NCI-H345 treated with DMSO at 0.1 percent for 48 hours (cell line): Measurements from ENCODE around the gene IER5L.
A peak's percentile ranks its signal among the peaks of the same experiment; 100 is the strongest.
"Not testable (repeated sequence)": the region's sequence is repeated elsewhere in the genome, so short reads cannot be mapped to it uniquely, and the experiment has no call there.

Source experiments
- DNase-seq: peaks from one replicate; lab custom pipeline; 2025; ENCODE audit not compliant: unreplicated experiment; lab: John Stamatoyannopoulos, UW

Gene IER5L

GRCh38 chr9:129140397-129141065, 37.5 kb downstream of the IER5L start:
- peak; percentile 53 for DNase-seq

- DNase-seq, result peak; percentile 94
These were observed 38.1 kb downstream of the IER5L start for GRCh38 chr9:129139993-129140396.

GRCh38 chr9:129139233-129139992, 38.6 kb downstream of the IER5L start:
- DNase-seq, result peak; percentile 60

GRCh38 chr9:129138476-129139232, 39.4 kb downstream of the IER5L start:
- DNase-seq, result no peak

- DNase-seq, result no peak
These were observed 40.0 kb downstream of the IER5L start for GRCh38 chr9:129138144-129138462.

GRCh38 chr9:129137292-129138143, 40.5 kb downstream of the IER5L start:
- no peak for DNase-seq

GRCh38 chr9:129136446-129137035, 41.5 kb downstream of the IER5L start:
- DNase-seq, result no peak

- DNase-seq, result no peak
These were observed 42.6 kb downstream of the IER5L start for GRCh38 chr9:129135476-129135875.

- DNase-seq, result no peak
These were observed 45.0 kb downstream of the IER5L start for GRCh38 chr9:129133082-129133481.

- peak; percentile 16 for DNase-seq
These were observed 46.5 kb downstream of the IER5L start for GRCh38 chr9:129131300-129132145.

- no peak for DNase-seq
These were observed 47.3 kb downstream of the IER5L start for GRCh38 chr9:129130791-129131190.

- not testable (repeated sequence) for DNase-seq
These were observed 47.8 kb downstream of the IER5L start for GRCh38 chr9:129130271-129130670.

- no peak for DNase-seq
These were observed 49.4 kb downstream of the IER5L start for GRCh38 chr9:129128689-129129088.

- peak; percentile 3 for DNase-seq
These were observed 51.1 kb downstream of the IER5L start for GRCh38 chr9:129126749-129127618.
